Spinal cord (tissue), 10 donors: ENCODE data around the gene SEMA5A. TPM values are rescaled to one million over a fixed set of nuclear protein-coding genes. Genes with fewer than 3 reads are reported as not detected.

Source experiments
- DNase-seq, 6 donors: peaks; one replicate each; pipeline versions ENCODE4 v3.0.0 to v3.0.0-alpha.2; 2013 to 2015; ENCODE audit warnings: low spot score in 6 of 6, low read depth in 4 of 6
- H3K27ac ChIP-seq: one replicate; pipeline ENCODE4 v1.5.1; 2013; ENCODE audit warnings: low read depth, low read length, control low read depth
- H3K27me3 ChIP-seq: one replicate; pipeline ENCODE4 v1.6.1; 2013; ENCODE audit warnings: low read length; ENCODE audit not compliant: control insufficient read depth, insufficient read depth
- H3K36me3 ChIP-seq: one replicate; pipeline ENCODE4 v1.6.1; 2013; ENCODE audit warnings: low read length; ENCODE audit not compliant: control insufficient read depth, insufficient read depth
- H3K4me1 ChIP-seq: one replicate; pipeline ENCODE4 v1.6.1; 2013; ENCODE audit warnings: low read length; ENCODE audit not compliant: control insufficient read depth, insufficient read depth
- H3K4me3 ChIP-seq: one replicate; pipeline ENCODE4 v1.5.1; 2013; ENCODE audit warnings: low read depth, low read length, control low read depth
- H3K9me3 ChIP-seq: one replicate; pipeline ENCODE4 v1.6.1; 2013; ENCODE audit warnings: low read length; ENCODE audit not compliant: control insufficient read depth, insufficient read depth
- WGBS: methylation state at CpG from one replicate; pipeline ENCODE4 v1.1.5; 2013; ENCODE audit warnings: missing lambda C conversion rate; ENCODE audit not compliant: insufficient coverage; 5-methylcytosine and 5-hydroxymethylcytosine counted together
- polyA plus RNA-seq, 2 donors: library from polyadenylated mRNA; unstranded; fragments of 120-200 nt; gene quantifications; one replicate each; pipeline ENCODE4 v1.2.1, GENCODE V29; 2013; ENCODE audit not compliant: insufficient read length in 2 of 2
- total RNA-seq, 2 donors: library from RNA; depleted of rRNA in 1 of 2; stranded (reverse); fragments of 120-200 nt in 1 of 2; fragments of >200 nt in 1 of 2; gene quantifications; one replicate each; pipeline versions ENCODE4 v1.2.3 to v1.2.4, GENCODE V29; 2013 to 2014
- donor health status: healthy.

SEMA5A gene
- total and polyA plus RNA-seq, 4 donors: 35.2 to 70.7 (median 59.3) TPM

DNA sequence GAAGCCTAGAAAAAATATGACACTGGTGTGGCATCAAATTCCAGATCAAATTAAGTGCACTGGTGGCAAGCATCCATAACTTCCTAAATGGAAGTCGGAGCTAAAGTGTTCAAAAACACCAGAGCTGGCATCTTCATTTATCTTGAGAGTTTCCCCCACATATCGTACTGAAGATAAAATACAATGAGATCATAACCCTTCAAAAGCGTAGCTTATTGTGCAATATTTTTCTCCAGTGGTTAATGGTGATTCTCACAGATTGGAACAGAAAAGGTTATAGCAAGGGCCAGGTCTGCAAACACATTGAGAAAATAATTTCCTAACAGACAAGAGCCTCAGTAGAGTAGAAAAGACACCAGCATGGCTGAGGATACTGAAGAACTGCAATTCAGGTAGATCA lies 147.6 kb downstream of the SEMA5A start:
- WGBS: 86% methylated on average over 1 of the region's 3 CpGs

DNA sequence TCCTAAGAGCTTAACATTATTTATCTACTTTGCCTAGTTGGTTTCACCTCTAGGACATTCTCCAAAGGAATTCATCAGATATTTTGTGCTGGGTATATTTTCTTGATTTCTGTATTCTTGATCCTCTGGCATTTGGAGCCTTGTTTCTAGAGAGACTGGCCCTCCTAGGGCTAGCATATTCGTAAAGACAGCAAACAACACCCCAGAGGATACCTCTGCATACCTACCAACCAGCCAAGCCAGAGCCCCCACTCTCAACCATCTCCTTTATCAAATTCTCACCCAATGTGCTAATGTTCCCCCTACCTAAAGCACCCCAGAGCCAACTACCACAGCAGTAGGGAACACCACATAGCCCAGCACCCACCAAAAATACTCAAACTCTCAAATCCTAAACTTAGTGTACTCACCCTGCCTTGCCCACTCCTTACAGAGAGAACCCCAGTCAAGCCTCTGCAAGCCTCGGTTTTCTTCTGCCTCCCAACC lies 149.5 kb downstream of the SEMA5A start:
- Histone ChIP-seq H3K27ac (no peak overlapping the region), H3K4me1 (no peaks in the 10 kb centered on the region), H3K27me3 (no peaks in the 10 kb centered on the region), H3K9me3 (no peaks in the 10 kb centered on the region), H3K36me3 (no peaks in the 10 kb centered on the region), H3K4me3 (no peak overlapping the region)
- 71% methylated on average over 2 of the region's 2 CpGs for WGBS
- DNase-seq: no peak

More for the DNA sequence above, 147.6 kb downstream of the SEMA5A start:
- H3K4me3 ChIP-seq: no peak overlapping the region
- H3K9me3 ChIP-seq: no peaks in the 10 kb centered on the region
- no peaks in the 10 kb centered on the region for H3K4me1 ChIP-seq
- no peaks in the 10 kb centered on the region for H3K36me3 ChIP-seq
- no peaks in the 10 kb centered on the region for H3K27me3 ChIP-seq
- H3K27ac ChIP-seq: no peak overlapping the region
- DNase-seq: no peak

DNA sequence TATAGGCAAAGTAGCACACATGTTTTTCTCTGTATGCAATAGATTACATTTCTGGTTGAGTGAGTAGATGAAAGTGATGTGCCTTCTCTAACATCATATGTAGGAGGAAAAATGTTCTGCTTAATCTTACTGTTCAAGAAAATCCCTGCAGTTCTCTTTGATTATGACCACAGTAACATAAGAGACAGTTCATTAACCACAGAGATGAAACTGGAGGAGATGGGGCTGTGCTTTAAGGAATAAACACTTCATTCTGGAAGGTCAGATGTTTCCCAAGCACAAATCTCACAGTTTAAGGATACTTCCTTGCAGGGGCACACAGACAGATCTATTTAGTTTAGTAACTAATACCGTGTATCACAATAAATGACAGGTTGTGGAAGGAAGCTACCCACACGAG lies 150.2 kb downstream of the SEMA5A start:
- Histone ChIP-seq H3K36me3 (no peaks in the 10 kb centered on the region), H3K4me1 (no peaks in the 10 kb centered on the region), H3K27ac (no peak overlapping the region), H3K27me3 (no peaks in the 10 kb centered on the region), H3K4me3 (no peak overlapping the region), H3K9me3 (no peaks in the 10 kb centered on the region)
- DNase-seq: peak in 1 of 6 donors; percentile 60
- no CpG with 5 or more reads among the region's 2 CpGs for WGBS

DNA sequence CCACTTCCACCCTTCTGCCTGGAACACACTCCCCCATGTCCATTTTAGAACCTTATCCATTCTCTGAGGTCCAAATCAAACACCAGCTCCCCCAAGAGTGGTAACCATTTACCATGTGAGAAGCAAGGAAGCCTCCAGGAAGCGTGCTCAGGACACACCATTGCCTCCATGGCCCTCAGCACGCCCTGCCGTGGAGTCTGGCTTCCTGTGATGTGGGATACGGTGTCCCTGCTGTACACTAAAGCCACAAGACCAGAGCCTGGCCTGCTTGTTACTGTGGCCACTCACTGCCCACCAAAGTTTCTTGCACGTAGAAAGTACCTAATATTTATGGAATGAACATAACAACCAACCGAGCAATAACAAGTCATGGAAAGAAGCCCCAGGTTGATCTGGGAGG lies 151.7 kb downstream of the SEMA5A start:
- DNase-seq: no peak
- Histone ChIP-seq H3K27ac (no peak overlapping the region), H3K4me1 (no peaks in the 10 kb centered on the region), H3K36me3 (no peaks in the 10 kb centered on the region), H3K9me3 (no peaks in the 10 kb centered on the region), H3K4me3 (no peak overlapping the region), H3K27me3 (no peaks in the 10 kb centered on the region)
- WGBS: 88% methylated on average over 4 of the region's 6 CpGs

GRCh38 chr5:9392625-9393024 lies 153.2 kb downstream of the SEMA5A start:
- H3K4me1 ChIP-seq: no peaks in the 10 kb centered on the region
- DNase-seq: no peak
- WGBS: no CpG with 5 or more reads among the region's 1 CpG
- no peaks in the 10 kb centered on the region for H3K27me3 ChIP-seq
- H3K36me3 ChIP-seq: no peaks in the 10 kb centered on the region
- H3K27ac ChIP-seq: no peak overlapping the region
- H3K4me3 ChIP-seq: no peak overlapping the region
- H3K9me3 ChIP-seq: no peaks in the 10 kb centered on the region

- no peaks in the 10 kb centered on the region for H3K27me3 ChIP-seq
- H3K27ac ChIP-seq: no peak overlapping the region
- no peak overlapping the region for H3K4me3 ChIP-seq
- no peaks in the 10 kb centered on the region for H3K9me3 ChIP-seq
- WGBS: 100% methylated on average over 2 of the region's 4 CpGs
- H3K36me3 ChIP-seq: no peaks in the 10 kb centered on the region
- no peak for DNase-seq
- no peaks in the 10 kb centered on the region for H3K4me1 ChIP-seq
Measured at GRCh38 chr5:9391080-9391479, 154.8 kb downstream of the SEMA5A start.

GRCh38 chr5:9390113-9390512 lies 155.8 kb downstream of the SEMA5A start:
- no peak overlapping the region for H3K27ac ChIP-seq
- no peaks in the 10 kb centered on the region for H3K9me3 ChIP-seq
- WGBS: no CpG with 5 or more reads among the region's 1 CpG
- H3K27me3 ChIP-seq: no peaks in the 10 kb centered on the region
- no peak overlapping the region for H3K4me3 ChIP-seq
- no peaks in the 10 kb centered on the region for H3K36me3 ChIP-seq
- no peak for DNase-seq
- no peaks in the 10 kb centered on the region for H3K4me1 ChIP-seq

DNA sequence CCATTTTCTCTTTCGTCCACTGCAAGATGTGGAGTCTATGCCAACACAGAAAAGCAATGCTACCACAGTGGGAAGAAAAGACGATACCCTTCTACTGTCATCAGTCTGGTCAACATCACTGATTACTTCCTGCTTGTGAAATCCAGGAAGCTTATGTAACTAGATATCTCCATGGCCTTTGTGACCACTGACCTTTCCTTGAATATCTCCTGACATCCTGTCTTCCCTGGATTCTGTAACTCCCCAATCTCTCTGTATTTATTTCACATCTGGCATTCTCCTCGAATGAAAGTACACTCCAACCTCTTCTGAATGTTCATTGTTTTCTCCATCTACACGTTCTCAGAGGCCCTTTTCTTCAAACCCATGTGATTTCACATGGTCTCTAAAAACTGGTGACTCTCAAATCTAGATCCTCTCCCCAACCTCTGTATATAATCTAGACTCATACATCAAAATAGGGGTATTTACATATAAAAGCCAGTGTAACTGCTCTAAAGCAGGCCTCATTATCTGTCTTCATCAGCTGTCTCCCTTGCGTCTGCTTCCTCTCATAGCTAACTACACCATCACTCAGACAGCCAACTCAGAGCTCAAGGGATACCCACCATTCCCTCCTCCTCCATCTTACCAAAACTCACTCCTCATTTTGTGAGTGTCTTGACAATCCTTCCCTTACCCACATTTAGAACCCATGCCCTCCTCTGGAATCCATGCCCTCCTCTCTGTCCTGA lies 156.8 kb downstream of the SEMA5A start:
- 75% methylated on average over 4 of the region's 5 CpGs for WGBS
- no peak overlapping the region for H3K4me3 ChIP-seq
- H3K36me3 ChIP-seq: no peaks in the 10 kb centered on the region
- H3K27me3 ChIP-seq: no peaks in the 10 kb centered on the region
- no peaks in the 10 kb centered on the region for H3K4me1 ChIP-seq
- no peak overlapping the region for H3K27ac ChIP-seq
- H3K9me3 ChIP-seq: no peaks in the 10 kb centered on the region
- DNase-seq: no peak

DNA sequence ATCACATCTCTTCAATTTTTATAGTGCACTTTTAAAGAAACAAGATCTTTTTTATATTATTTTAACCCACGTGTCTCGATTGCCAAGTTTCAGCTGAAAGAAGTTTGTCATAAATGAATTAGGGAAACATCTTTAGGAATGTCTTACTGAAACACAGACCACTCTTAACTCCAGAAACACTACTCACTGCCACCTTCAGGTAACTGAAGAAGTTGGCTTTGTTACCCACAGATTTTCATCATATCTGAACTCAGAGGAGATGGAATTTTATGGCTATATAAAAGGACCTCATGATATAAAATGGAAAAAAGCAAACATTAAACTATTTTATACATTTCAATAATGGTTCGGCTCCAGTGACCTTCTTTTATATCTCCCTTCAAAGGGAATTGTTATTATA lies 158.0 kb downstream of the SEMA5A start:
- Histone ChIP-seq H3K36me3 (no peaks in the 10 kb centered on the region), H3K27ac (no peak overlapping the region), H3K4me1 (no peaks in the 10 kb centered on the region), H3K9me3 (no peaks in the 10 kb centered on the region), H3K27me3 (no peaks in the 10 kb centered on the region), H3K4me3 (no peak overlapping the region)
- DNase-seq: peak in 1 of 6 donors; percentile 39
- WGBS: no CpG with 5 or more reads among the region's 3 CpGs

DNA sequence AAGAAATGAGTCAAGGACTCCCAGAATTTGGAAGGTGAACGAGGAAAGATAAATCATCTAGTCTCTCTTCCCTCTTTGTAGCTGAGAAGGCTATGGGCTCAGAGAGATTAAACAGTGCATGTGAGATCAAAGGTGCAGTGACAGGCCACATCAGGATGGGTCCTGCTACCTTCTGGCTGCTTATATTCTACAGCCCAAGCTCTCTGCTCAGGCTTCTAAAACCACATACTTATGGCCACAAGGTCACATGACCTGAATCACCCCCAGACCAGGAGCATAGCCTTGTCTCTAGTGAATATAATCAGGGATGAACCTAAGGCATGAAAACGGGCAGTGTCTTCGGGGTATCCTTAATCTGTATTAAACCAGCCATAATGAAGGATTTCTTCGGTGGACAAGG lies 158.9 kb downstream of the SEMA5A start:
- Histone ChIP-seq H3K36me3 (no peaks in the 10 kb centered on the region), H3K27me3 (no peaks in the 10 kb centered on the region), H3K4me1 (no peaks in the 10 kb centered on the region), H3K27ac (no peak overlapping the region), H3K9me3 (no peaks in the 10 kb centered on the region), H3K4me3 (no peak overlapping the region)
- DNase-seq: no peak
- WGBS: no CpG with 5 or more reads among the region's 4 CpGs
